HG03442 (cell line): ENCODE results near the gene MTARC2.
"Not testable (repeated sequence)": the region's sequence is repeated elsewhere in the genome, so short reads cannot be mapped to it uniquely, and the experiment has no call there.

ENCODE experiments used
- ATAC-seq: cut with Tn5 transposase; IDR thresholded peaks from one replicate; pipeline ENCODE4 v1.9.1; 2021; ENCODE audit warnings: mild to moderate bottlenecking, moderate library complexity; ENCODE audit not compliant: unreplicated experiment

The MTARC2 gene

GRCh38 chr1:220748089-220748934 lies at the start of gene MTARC2:
MTARC2 (plus strand) TSS chr1:220748322; CDS start chr1:220748532, 210 bp downstream.
- peak; percentile 98 for ATAC-seq

GRCh38 chr1:220698607-220699016 lies 49.5 kb upstream of the MTARC2 start:
- ATAC-seq: no peak

GRCh38 chr1:220699044-220699443 lies 49.1 kb upstream of the MTARC2 start:
- no peak for ATAC-seq

- ATAC-seq: no peak
Measured at GRCh38 chr1:220700556-220701179, 47.5 kb upstream of the MTARC2 start.

GRCh38 chr1:220701974-220702373 lies 46.1 kb upstream of the MTARC2 start:
- ATAC-seq: peak; percentile 61

GRCh38 chr1:220702733-220703270 lies 45.3 kb upstream of the MTARC2 start:
- ATAC-seq: no peak

- ATAC-seq: no peak
Measured at GRCh38 chr1:220703305-220703704, 44.8 kb upstream of the MTARC2 start.

GRCh38 chr1:220705782-220706181 lies 42.3 kb upstream of the MTARC2 start:
- ATAC-seq: no peak

GRCh38 chr1:220706480-220706879 lies 41.6 kb upstream of the MTARC2 start:
- no peak for ATAC-seq

- ATAC-seq: no peak
Measured at GRCh38 chr1:220707160-220707559, 41.0 kb upstream of the MTARC2 start.

- no peak for ATAC-seq
Measured at GRCh38 chr1:220708244-220708643, 39.9 kb upstream of the MTARC2 start.

GRCh38 chr1:220708936-220709801 lies 39.0 kb upstream of the MTARC2 start:
- ATAC-seq: no peak

GRCh38 chr1:220710333-220710732 lies 37.8 kb upstream of the MTARC2 start:
- no peak for ATAC-seq

- peak; percentile 88 for ATAC-seq
Measured at GRCh38 chr1:220711056-220711809, 36.9 kb upstream of the MTARC2 start.

- ATAC-seq: not testable (repeated sequence)
Measured at GRCh38 chr1:220715986-220716385, 32.1 kb upstream of the MTARC2 start.

GRCh38 chr1:220717800-220718640 lies 30.1 kb upstream of the MTARC2 start:
- peak; percentile 73 for ATAC-seq

GRCh38 chr1:220721266-220721665 lies 26.9 kb upstream of the MTARC2 start:
- ATAC-seq: not testable (repeated sequence)

- peak; percentile 67 for ATAC-seq
Measured at GRCh38 chr1:220726634-220727033, 21.5 kb upstream of the MTARC2 start.

- ATAC-seq: no peak
Measured at GRCh38 chr1:220727519-220727918, 20.6 kb upstream of the MTARC2 start.
